Measurements from ENCODE around the gene NCEH1. TPM values are rescaled to one million over a fixed set of nuclear protein-coding genes. Genes with fewer than 3 reads are reported as not detected.

The NCEH1 gene
- total RNA-seq, 4 donors from 2014 or later = 2.3 to 5.8 (median 4.2) TPM

DNA sequence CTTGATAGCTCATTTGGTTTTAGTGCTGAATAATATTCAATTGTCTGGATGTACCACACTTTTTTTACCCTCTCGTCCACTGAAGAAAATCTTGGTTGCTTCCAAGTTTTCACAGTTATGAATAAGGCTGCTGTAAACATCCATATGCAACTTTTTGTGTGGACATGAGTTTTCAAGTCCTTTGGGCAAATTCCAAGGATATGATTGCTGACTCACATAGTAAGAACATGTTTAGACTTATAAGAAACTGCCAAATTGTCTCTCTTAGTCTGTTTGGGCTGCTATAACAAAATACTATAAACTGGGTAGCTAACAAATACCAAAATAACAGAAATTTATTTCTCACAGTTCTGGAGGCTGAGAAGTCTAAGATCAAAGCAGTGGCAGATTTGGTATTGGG, 128.2 kb downstream of the NCEH1 start:
- Histone ChIP-seq H3K4me1 (peaks cover 55% of the 10 kb centered on the region), H3K27ac (no peak overlapping the region), H3K9me3 (no peaks in the 10 kb centered on the region), H3K4me3 (no peak overlapping the region), H3K27me3 (no peaks in the 10 kb centered on the region), H3K36me3 (no peaks in the 10 kb centered on the region)
- no peak for TF ChIP-seq POLR2AphosphoS5 (IDR thresholded peaks at IDR 0.05)
- no peak for TF ChIP-seq POLR2A (IDR thresholded peaks at IDR 0.05)
- DNase-seq (ENCODE audit: low spot score in 2 of 2) = no peak
- 60% methylated on average over 1 of the region's 1 CpG for WGBS

DNA sequence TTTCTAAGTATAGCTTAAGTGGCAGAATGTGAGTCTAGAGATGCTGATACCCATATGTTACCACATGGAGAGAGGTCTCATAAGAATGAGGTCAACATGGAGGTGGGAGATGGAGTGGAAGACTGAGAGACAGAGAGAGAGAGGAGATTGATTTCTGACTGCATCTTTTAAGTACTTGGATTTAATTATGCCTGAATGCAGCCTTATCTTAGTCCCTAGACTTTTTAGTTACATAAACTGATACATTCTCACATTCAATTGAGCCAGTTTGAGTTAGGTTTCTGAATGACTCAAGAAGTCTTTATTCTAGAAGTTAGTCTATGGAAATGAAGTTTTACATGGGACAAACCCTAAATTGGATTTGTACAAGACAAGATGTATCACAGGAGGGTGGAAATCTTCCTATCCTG, 129.1 kb downstream of the NCEH1 start:
- TF ChIP-seq POLR2A (IDR thresholded peaks at IDR 0.05) (no peak), POLR2AphosphoS5 (IDR thresholded peaks at IDR 0.05) (no peak), EP300 (IDR thresholded peaks at IDR 0.05) (no peak)
- TF ChIP-seq, protein P1, sequence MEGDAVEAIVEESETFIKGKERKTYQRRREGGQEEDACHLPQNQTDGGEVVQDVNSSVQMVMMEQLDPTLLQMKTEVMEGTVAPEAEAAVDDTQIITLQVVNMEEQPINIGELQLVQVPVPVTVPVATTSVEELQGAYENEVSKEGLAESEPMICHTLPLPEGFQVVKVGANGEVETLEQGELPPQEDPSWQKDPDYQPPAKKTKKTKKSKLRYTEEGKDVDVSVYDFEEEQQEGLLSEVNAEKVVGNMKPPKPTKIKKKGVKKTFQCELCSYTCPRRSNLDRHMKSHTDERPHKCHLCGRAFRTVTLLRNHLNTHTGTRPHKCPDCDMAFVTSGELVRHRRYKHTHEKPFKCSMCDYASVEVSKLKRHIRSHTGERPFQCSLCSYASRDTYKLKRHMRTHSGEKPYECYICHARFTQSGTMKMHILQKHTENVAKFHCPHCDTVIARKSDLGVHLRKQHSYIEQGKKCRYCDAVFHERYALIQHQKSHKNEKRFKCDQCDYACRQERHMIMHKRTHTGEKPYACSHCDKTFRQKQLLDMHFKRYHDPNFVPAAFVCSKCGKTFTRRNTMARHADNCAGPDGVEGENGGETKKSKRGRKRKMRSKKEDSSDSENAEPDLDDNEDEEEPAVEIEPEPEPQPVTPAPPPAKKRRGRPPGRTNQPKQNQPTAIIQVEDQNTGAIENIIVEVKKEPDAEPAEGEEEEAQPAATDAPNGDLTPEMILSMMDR (IDR thresholded peaks at IDR 0.05) = no peak
- peaks cover 52% of the 10 kb centered on the region for H3K4me1 ChIP-seq
- no peaks in the 10 kb centered on the region for H3K9me3 ChIP-seq
- no peak overlapping the region for H3K4me3 ChIP-seq
- H3K36me3 ChIP-seq = no peaks in the 10 kb centered on the region
- no peaks in the 10 kb centered on the region for H3K27me3 ChIP-seq
- no peak overlapping the region for H3K27ac ChIP-seq
- no peak for DNase-seq (ENCODE audit: low spot score in 2 of 2)

DNA sequence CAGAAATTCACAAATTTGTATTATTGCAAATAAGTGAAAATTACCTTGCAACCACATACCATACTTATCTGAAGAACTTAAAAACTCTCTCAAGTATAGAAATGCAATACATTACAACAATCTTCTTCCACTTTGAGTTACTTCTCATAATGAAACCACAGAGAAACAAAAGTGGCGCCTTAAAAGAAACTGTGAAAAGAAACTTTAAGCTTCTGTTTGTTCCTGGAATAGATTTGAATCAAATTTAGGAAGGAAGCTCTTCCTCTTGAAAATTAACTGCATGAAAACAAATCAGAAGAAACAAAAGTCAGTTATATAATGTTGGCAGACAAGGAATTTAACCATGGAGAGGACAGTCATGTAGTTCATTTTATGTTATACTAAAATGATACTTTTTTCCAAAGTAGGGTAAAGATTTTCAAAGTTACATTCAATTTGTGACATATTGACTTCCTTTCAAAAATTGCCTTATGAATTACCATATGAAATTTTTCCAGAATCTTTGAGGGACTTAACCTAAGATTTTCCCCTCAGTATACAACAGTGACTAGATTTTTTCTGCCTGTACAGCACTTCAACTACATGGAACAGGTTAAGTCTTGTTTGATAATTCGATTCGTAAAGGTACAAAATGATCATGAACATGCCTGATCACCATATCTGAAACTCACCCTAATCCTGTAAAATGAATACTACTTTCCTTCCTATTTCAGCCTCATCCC, 130.0 kb downstream of the NCEH1 start:
- H3K27me3 ChIP-seq = no peaks in the 10 kb centered on the region
- TF ChIP-seq EP300 (IDR thresholded peaks at IDR 0.05) = no peak
- TF ChIP-seq, protein P1 (IDR thresholded peaks at IDR 0.05) = no peak
- no peak for TF ChIP-seq POLR2AphosphoS5 (IDR thresholded peaks at IDR 0.05)
- no peak for TF ChIP-seq POLR2A (IDR thresholded peaks at IDR 0.05)
- H3K4me3 ChIP-seq = no peak overlapping the region
- H3K36me3 ChIP-seq = no peaks in the 10 kb centered on the region
- no peak for DNase-seq (ENCODE audit: low spot score in 2 of 2)
- WGBS = 41% methylated on average over 3 of the region's 3 CpGs
- peak overlapping the region; percentile 50 for H3K27ac ChIP-seq
- H3K9me3 ChIP-seq = no peaks in the 10 kb centered on the region
- H3K4me1 ChIP-seq = peaks cover 43% of the 10 kb centered on the region

Other genes with a start within 250 kb of the NCEH1 start
- gene TNFSF10, start 187.6 kb downstream of the NCEH1 start, total RNA-seq = 10 to 100 TPM; 56.7 to 88.7 (median 66.3) TPM
- 10 to 100 TPM in 2 of 4 donors, 1 to 10 TPM in 2; 6.5 to 15.1 (median 9.4) TPM for gene ECT2, start 39.7 kb upstream of the NCEH1 start, total RNA-seq